Activated CD8-positive, alpha-beta T cell treated with anti-CD3 and anti-CD28 coated beads for 36 hours (primary cell): ENCODE data around the gene CXCL14. TPM values are rescaled to one million over a fixed set of nuclear protein-coding genes. Genes with fewer than 3 reads are reported as not detected.

Experiments used
- ATAC-seq: fragments of 200-7000 bp; cut with Tn5 transposase; one replicate; pipeline ENCODE4 v1.10.0; 2021; ENCODE audit warnings: mild to moderate bottlenecking, moderate library complexity
- CTCF ChIA-PET: fragments of 350-600 bp; sonication (Branson Sonifier 250); formaldehyde crosslinking; loops from one replicate; lab custom pipeline; 2021; ENCODE audit warnings: antibody characterized with exemption; lab: Charles Lee
- POLR2A ChIA-PET: fragments of 350-600 bp; sonication (Branson Sonifier 250); formaldehyde crosslinking; loops from one replicate; lab custom pipeline; 2021; ENCODE audit warnings: antibody characterized with exemption; lab: Charles Lee
- DNase-seq: peaks from one replicate; pipeline ENCODE4 v3.0.0-alpha.2; 2020
- H3K27ac Mint-ChIP-seq: one replicate; pipeline ENCODE4 v1.8.0; 2021; ENCODE audit warnings: mild to moderate bottlenecking, mixed read lengths
- H3K27me3 Mint-ChIP-seq: one replicate; pipeline ENCODE4 v1.8.0; 2021; ENCODE audit warnings: mixed read lengths
- H3K36me3 Mint-ChIP-seq: one replicate; pipeline ENCODE4 v1.8.0; 2021; ENCODE audit warnings: low read depth, mixed read lengths
- H3K4me1 Mint-ChIP-seq: one replicate; pipeline ENCODE4 v1.8.0; 2021; ENCODE audit warnings: low read depth, mixed read lengths
- H3K4me3 Mint-ChIP-seq: one replicate; pipeline ENCODE4 v1.8.0; 2021; ENCODE audit warnings: mild to moderate bottlenecking, moderate library complexity, mixed read lengths
- H3K9me3 Mint-ChIP-seq: one replicate; pipeline ENCODE4 v1.8.0; 2021; ENCODE audit warnings: mixed read lengths
- intact Hi-C: fragments of 100-400 bp; cut with micrococcal nuclease; formaldehyde crosslinking; loops from one replicate; pipeline ENCODE4 v1.10.0; 2022
- total RNA-seq, 2 experiments: library from RNA; stranded (reverse); gene quantifications; one replicate each; pipeline ENCODE4 v1.2.3, GENCODE V29; 2021
- TF ChIP-seq, protein P1 (sequence below): fragments of 200-600 bp; IDR thresholded peaks from one replicate; pipeline ENCODE4 v1.8.0; 2022; ENCODE audit warnings: antibody characterized with exemption, mild to moderate bottlenecking

The CXCL14 gene, protein sequence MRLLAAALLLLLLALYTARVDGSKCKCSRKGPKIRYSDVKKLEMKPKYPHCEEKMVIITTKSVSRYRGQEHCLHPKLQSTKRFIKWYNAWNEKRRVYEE
- not detected for total RNA-seq

DNA sequence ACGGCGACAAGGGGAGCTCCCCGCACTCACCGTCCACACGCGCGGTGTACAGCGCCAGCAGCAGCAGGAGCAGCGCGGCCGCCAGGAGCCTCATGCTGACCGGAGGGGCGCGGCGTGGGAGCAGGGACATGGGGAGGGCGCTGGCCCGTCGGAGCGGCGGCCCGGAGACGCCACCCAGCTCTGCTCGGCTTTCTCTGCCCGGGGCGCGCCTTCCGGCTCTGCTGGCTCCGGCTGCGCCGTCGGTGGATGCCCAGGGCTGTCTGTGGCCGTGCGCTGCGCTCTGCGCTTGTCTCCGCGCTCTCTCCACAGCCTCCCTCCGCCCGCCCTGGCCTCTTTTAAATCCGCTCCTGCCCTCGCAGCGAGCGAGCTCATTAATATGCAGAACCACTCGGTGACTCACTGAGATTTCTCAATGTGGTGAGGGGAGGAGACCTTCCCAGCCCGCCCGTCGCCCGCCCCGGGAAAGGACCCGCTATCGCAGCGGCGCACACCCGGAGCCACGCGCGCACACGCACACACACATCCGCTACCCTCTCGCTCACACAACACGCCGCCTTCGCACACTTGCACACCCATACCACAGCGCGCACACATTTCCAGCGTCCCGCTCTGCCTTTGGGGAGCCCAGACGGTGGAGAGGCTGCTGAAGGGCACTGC is at the start of gene CXCL14:
Gene CXCL14 (minus strand): TSS at position 307 of the 657 bp plus-strand sequence. CDS start 213 bp downstream, at position 94.
- ChIA-PET CTCF (interaction anchor here (0.9 to 7.6 kb wide), 2 partner anchors 13 to 18 kb away, joined by 4 to 50 read pairs; no protein-coding TSS in a partner anchor), POLR2A (no interaction called here)
- intact Hi-C loops, result no loop called here
- no peaks in the 10 kb centered on the region for H3K36me3 Mint-ChIP-seq
- TF ChIP-seq, protein P1, sequence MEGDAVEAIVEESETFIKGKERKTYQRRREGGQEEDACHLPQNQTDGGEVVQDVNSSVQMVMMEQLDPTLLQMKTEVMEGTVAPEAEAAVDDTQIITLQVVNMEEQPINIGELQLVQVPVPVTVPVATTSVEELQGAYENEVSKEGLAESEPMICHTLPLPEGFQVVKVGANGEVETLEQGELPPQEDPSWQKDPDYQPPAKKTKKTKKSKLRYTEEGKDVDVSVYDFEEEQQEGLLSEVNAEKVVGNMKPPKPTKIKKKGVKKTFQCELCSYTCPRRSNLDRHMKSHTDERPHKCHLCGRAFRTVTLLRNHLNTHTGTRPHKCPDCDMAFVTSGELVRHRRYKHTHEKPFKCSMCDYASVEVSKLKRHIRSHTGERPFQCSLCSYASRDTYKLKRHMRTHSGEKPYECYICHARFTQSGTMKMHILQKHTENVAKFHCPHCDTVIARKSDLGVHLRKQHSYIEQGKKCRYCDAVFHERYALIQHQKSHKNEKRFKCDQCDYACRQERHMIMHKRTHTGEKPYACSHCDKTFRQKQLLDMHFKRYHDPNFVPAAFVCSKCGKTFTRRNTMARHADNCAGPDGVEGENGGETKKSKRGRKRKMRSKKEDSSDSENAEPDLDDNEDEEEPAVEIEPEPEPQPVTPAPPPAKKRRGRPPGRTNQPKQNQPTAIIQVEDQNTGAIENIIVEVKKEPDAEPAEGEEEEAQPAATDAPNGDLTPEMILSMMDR, result no peak
- DNase-seq (peak; percentile 53), ATAC-seq (peak; percentile 82)
- peaks cover 55% of the 10 kb centered on the region for H3K27me3 Mint-ChIP-seq
- H3K27ac Mint-ChIP-seq, result no peak within 1 kb of the TSS
- no peak within 1 kb of the TSS for H3K4me3 Mint-ChIP-seq
- no peaks in the 10 kb centered on the region for H3K9me3 Mint-ChIP-seq
- peaks cover 4% of the 10 kb centered on the region for H3K4me1 Mint-ChIP-seq

DNA sequence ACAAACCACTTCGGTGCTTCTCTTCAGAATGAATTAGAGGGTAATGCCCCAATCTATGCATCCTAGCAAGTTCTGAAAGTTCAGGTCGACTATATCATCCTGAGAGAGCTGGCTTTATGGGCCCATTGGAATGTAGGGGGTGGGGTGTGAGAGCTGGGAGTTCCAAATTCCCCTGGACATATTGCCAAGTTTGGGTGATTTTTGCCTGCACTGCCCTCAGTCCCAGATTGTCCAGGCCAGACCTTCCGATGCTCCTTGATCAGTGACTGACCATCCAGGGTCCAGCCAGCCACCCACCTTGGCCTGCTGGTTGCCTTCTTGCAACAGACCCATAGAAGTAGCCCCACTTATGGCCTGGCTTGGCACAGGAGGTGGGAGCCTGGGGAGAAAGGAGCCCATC is 47.8 kb upstream of the CXCL14 start:
- Mint-ChIP-seq H3K4me3 (no peak overlapping the region), H3K4me1 (no peaks in the 10 kb centered on the region), H3K27me3 (no peaks in the 10 kb centered on the region), H3K9me3 (no peaks in the 10 kb centered on the region), H3K27ac (no peak overlapping the region), H3K36me3 (no peaks in the 10 kb centered on the region)
- ChIA-PET POLR2A (no interaction called here), CTCF (no interaction called here)
- TF ChIP-seq, protein P1, result no peak
- DNase-seq, result no peak
- intact Hi-C loops, result no loop called here
- no peak for ATAC-seq

DNA sequence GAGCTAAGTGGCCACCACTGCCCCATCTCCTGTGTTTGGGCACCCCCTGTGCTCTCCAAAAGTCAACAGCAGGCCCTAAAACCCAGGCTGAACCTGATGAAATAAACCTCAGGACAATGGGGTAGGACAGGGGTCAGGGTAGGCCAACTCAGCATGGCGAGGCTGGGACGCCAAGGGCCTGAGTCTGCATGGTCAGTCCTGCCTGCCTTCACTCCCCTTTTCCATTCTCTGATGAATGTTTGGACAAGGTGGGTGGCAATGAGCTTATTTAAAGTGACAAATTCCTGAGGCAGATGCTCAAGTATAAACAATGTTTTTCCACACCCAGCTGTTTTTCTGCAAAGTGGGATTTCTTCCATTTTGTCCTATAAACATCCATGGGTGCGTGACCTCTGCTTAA is 47.2 kb upstream of the CXCL14 start:
- Mint-ChIP-seq H3K9me3 (no peaks in the 10 kb centered on the region), H3K4me3 (no peak overlapping the region), H3K36me3 (no peaks in the 10 kb centered on the region), H3K27me3 (no peaks in the 10 kb centered on the region), H3K27ac (no peak overlapping the region), H3K4me1 (no peaks in the 10 kb centered on the region)
- POLR2A ChIA-PET, result no interaction called here
- ATAC-seq, result no peak
- no peak for DNase-seq
- intact Hi-C loops, result no loop called here
- CTCF ChIA-PET, result no interaction called here
- TF ChIP-seq, protein P1, result no peak

DNA sequence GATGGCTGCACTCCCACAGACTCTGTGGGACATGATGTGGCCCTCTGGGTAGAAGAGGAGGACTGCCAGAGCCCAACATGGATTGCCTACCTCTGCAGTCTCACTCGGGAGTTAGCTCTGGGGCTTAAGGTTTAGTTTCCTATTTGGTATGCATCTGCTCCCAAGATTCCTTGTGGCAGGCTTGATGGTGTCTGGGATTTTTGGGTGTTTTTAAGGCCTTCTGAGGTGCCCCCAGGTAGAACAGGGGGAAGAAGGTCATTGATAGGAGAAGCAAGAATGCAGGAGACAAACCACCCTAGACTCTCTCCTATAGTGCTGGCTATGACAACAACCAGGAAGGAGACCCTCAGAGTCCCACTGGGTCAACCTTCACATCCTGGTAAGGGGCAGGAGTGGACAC is 46.7 kb upstream of the CXCL14 start:
- no peak for ATAC-seq
- Mint-ChIP-seq H3K4me1 (no peaks in the 10 kb centered on the region), H3K9me3 (peaks cover 3% of the 10 kb centered on the region), H3K27me3 (no peaks in the 10 kb centered on the region), H3K4me3 (no peak overlapping the region), H3K36me3 (no peaks in the 10 kb centered on the region), H3K27ac (no peak overlapping the region)
- ChIA-PET CTCF (no interaction called here), POLR2A (no interaction called here)
- intact Hi-C loops, result no loop called here
- TF ChIP-seq, protein P1, result no peak
- no peak for DNase-seq

DNA sequence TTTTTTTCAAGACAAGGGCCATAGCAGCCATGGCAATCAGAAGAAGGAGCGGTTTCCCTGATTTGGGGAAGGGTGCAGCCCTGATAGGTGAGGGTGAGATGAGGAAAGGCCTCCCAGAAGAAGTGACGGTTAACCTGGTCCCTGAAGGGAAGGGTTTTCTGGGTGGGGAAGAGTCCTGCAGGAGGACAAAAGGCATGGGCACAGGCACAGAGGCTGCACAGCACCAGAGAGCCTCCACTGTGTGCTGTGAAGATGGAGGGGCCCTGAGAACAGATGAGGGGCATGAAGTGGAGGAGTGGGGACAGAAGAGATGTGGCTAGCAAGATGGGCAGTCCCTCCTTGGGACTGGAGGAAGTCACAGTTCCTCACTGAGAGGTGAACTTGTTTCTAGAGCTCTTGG is 46.3 kb upstream of the CXCL14 start:
- H3K4me3 Mint-ChIP-seq, result no peak overlapping the region
- TF ChIP-seq, protein P1, result no peak
- no peak for ATAC-seq
- ChIA-PET CTCF (no interaction called here), POLR2A (no interaction called here)
- no peaks in the 10 kb centered on the region for H3K27me3 Mint-ChIP-seq
- DNase-seq, result no peak
- intact Hi-C loops, result no loop called here
- no peaks in the 10 kb centered on the region for H3K36me3 Mint-ChIP-seq
- H3K9me3 Mint-ChIP-seq, result peaks cover 3% of the 10 kb centered on the region
- H3K27ac Mint-ChIP-seq, result no peak overlapping the region
- no peaks in the 10 kb centered on the region for H3K4me1 Mint-ChIP-seq
